Activated CD8-positive, alpha-beta memory T cell treated with anti-CD3 and anti-CD28 coated beads, Interleukin-2, amount 50 U/mL, for 24 hours (primary cell): ENCODE data around the gene C1orf167.
A peak's percentile ranks its signal among the peaks of the same experiment; 100 is the strongest.

ENCODE experiments used
- DNase-seq: peaks from one replicate; pipeline ENCODE4 v3.0.0-alpha.2; 2020; ENCODE audit errors: extremely low read depth

The C1orf167 gene

GRCh38 chr1:11735854-11736745 is 25.9 kb upstream of the C1orf167 start, which contains the start of gene AGTRAP:
Gene AGTRAP (plus strand): TSS chr1:11736136. CDS start chr1:11736209, 73 bp downstream.
- DNase-seq: peak; percentile 73

DNA sequence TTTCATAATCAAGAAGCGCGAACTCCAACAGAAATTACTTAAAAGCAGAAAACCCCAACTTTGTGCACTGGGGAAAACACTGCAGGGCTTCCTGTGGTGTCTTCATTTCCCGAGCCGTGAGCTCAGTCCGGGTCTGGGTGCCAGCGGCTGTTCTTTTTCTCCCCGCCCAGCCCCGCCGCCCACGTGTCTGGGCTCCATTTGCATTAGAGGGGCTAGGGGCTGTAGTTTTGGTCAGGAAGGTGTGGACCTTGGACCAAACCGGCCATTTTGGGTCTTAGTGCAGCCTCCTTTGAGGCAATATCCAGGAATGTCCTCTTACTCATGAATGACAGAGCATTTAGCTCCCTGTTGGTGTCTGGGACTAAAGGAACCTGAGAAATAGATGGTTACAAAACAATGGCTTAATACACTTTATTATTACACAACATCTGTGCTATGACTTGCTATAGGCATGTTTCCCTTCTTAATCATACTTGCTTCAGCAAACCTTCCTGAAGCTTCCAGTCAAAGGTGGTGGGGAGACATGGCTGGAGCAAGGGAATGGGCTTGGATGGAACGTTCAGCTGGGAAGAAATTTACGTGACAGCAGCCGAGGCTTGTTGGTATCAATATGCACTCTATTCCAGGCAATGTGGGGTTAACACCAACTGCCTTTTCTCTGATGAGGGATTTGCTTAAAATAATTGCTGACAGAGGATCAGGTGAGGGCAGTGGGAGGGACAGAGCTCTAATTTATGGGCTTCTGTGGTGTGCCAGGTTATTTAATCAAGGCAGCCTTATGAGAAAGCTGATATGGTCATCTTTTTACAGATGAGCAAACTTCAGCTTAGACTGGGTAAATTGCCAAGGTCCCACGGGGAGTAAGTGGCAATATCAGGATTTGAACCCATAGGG is 25.0 kb upstream of the C1orf167 start:
- DNase-seq: no peak

GRCh38 chr1:11738096-11738495 is 23.9 kb upstream of the C1orf167 start:
- no peak for DNase-seq

- no peak for DNase-seq
Measured at GRCh38 chr1:11738783-11739182, 23.2 kb upstream of the C1orf167 start.

GRCh38 chr1:11740258-11741192 is 21.5 kb upstream of the C1orf167 start:
- no peak for DNase-seq

GRCh38 chr1:11741482-11741881 is 20.5 kb upstream of the C1orf167 start:
- no peak for DNase-seq

DNA sequence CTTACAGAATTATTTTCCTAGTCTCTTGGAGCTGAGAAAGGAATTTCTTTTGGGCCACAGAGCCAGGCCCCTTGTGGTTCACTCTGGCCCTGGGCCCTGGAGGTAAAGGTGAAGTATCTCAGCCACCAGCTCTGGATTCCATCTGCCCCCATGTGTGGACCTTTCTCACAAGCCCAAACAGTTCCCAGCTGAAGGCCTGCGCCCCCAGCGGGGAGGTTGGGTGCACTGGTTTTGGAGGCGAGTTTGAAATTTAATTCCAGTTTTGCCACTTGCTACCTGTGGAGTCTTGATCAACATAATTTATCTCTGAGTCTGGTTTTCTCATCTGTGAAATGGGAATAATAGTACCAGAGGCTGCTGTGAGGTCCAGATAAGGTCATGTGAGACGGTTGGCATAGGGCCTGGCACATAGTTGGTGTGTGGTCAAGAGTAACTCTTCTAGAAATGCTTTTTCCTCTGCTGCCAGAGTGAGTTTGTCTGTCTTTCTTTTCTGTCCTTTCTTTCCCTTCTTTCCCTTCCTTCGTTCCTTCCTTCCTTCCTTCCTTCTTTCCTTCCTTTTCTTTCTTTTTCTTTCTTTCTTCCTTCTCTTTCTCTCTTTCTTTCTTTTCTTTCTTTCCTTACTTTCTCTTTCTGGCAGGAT is 20.0 kb upstream of the C1orf167 start:
- DNase-seq: no peak

DNA sequence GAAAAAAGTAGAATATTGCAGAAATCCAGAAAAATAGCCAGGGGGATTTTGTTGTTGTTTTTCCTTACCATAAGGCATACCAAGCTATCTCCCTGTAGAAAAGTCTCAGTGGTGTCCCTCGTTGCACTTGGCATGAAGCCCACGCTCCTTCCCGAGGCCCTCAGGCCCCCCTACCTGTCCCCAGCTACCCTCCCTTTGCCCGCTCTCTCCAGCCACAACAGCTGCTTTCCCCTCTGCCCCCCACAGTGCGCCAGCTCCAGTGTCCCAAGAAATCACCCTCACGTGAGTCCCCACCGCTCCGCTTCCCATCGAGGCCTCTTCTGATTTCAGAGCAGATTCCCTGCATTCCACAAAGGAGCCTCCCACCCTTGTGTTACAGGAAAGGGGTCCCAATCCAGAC is 17.7 kb upstream of the C1orf167 start:
- no peak for DNase-seq

DNA sequence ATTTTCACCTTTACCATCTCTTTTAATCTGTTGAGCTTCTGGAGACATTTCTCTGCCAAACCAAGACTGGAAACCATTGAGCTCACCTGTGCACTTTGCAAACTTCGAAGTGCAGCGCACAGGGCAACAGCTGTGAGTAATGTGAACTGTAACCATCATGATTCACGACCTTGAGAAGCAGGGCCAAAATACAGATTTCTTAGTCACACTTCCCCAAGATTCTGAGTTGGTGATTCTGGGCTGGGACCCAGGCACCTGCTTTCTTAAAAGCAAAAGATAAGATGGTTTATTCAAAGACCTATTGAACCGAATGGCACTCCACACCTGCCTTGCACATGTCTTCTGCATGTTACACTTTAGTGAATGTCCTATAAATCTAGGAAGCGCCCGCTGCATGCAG is 15.9 kb upstream of the C1orf167 start:
- no peak for DNase-seq

DNA sequence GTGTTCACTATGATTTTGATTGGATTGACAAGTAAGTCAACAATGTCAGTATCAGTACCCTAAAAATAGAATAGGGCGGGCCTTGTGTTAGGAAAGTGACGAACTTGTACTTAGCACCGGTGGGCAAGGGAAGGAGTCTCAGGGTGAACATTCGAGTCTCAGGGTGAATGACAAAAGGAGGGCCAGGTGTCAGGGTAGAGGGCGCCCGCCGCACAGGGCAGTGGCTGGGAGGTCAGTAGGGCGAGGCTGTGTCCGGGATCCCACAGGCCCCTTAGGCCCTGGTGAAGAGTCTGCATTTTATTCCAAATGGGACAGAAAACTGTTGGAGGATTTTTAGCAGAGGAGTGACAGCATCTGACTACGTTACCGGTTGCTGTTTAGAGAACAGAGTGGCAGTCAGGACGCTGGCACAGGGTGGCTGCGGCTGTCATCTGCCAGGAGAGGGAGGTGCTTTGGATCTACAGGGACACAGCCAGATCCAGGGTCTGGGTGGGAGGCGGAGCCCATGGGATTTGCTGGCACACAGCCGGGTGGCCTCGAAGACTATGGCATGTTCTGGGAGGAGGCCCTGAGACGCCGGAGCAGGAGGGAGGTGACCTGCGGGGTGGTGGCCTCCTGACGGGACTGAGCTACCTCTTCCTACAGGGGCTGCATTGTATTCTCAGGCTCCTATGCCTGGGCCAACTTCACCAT is 15.1 kb upstream of the C1orf167 start:
- DNase-seq: no peak

DNA sequence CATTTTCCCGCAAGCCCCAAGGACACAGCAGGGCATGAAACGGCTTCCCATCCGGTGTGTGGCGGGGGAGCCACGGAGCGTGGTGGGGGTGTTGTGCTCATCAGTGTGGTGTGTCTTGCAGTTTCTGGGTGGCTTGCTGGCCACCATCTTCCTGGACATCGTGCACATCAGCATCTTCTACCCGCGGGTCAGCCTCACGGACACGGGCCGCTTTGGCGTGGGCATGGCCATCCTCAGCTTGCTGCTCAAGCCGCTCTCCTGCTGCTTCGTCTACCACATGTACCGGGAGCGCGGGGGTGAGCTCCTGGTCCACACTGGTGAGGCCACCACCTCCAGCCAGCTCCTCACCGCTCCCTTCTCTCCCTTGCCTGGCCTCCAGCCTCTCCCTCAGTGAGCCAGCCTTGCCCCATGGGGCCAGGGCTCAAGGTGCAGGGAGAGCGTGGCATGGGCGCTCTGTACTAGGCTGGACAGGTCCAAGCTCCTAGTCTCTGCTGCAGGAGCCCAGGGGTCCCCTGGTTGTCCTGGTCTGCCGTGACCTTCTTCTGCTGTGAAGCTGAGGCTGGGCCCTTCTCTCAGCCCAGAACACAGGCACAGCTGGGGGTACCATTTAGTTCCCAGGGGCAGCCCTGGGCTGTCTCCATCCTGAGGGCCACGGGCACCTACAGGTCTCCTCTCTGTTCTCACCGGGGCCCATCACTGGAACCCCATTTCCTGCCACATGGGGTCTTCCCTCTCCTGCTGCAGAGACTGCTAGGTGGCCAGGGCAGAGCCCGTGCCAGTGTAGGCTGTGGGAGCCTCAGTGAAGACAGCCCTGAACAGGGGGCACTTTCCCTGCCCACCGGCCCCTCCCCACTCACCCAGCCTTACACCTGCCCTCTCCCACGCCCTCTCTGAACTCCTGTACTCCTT is 13.4 kb upstream of the C1orf167 start:
- DNase-seq: no peak

GRCh38 chr1:11749203-11749689 is 12.7 kb upstream of the C1orf167 start:
- DNase-seq: no peak

DNA sequence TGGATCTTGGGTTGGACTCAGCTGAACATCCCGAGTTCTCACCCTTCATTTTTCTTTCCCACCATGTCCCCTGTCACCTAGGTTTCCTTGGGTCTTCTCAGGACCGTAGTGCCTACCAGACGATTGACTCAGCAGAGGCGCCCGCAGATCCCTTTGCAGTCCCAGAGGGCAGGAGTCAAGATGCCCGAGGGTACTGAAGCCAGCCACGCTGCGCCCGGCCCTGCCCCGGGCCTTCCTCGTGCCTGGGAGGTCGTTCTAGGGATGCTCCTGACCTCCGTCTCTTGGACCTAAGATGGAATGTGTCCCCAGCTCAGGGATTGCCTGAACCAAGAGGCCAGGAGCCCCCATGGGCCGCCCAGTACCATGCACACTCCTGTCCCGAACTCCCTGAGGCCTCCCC is 12.0 kb upstream of the C1orf167 start:
- DNase-seq: no peak

DNA sequence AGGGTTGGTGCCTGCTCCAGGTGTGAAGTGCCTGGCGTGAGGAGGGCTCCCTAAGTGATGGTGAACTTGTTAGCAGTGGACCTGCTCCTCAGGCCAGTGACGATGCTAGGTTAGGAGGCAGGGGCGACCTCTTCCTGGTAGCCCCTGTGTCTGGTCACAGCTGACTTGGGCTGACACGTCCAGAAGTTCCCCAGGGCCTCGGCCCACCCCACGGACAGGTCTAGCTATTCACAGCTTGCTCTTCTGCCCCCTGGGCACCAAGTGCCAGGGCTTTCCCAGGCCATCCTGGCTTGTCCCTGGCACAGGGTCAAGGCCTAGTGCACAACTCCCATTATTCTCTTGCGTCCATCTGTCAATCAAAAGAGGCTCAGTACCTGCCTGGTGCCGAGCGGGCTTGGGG is 10.9 kb upstream of the C1orf167 start:
- no peak for DNase-seq

GRCh38 chr1:11752359-11753088 is 9.5 kb upstream of the C1orf167 start:
- DNase-seq: no peak

GRCh38 chr1:11753555-11754208 is 8.3 kb upstream of the C1orf167 start:
- no peak for DNase-seq

GRCh38 chr1:11757047-11757446 is 4.9 kb upstream of the C1orf167 start:
- DNase-seq: no peak

DNA sequence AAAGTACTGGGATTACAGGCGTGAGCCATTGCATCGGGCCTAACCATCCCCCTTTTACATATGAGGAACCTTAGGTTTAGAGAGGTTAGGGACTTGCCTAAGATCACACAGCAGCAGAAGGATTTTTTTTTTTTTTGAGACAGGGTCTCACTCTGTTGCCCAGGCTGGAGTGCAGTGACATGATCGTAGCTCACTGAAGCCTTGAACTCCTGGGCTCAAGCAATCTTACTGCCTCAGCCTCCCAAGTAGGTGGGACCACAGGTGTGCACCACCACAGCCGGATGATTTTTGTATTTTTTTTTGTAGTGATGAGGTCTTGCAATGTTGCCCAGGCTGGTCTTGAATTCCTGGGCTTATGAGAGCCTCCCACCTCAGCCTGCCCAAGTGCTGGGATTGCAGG is 2.2 kb upstream of the C1orf167 start:
- DNase-seq: no peak
